OCI-LY7 (cell line): ENCODE results near the gene SNAPC2. TPM values are rescaled to one million over a fixed set of nuclear protein-coding genes. Genes with fewer than 3 reads are reported as not detected.
A peak's percentile ranks its signal among the peaks of the same experiment; 100 is the strongest.

Source experiments
- BruUV-seq: library from RNA; stranded (reverse); fragments of 400-500 nt; replicated peaks from 2 replicates; lab custom pipeline; 2021; lab: Mats Ljungman, UMichigan
- CTCF ChIA-PET: fragments of 300-600 bp; sonication (Branson Sonifier 250); formaldehyde crosslinking; loops from one replicate; lab custom pipeline; 2022; ENCODE audit warnings: antibody characterized with exemption; ENCODE audit not compliant: unreplicated experiment; lab: Charles Lee
- POLR2A ChIA-PET: fragments of 300-600 bp; sonication (Branson Sonifier 250); formaldehyde crosslinking; loops from one replicate; lab custom pipeline; 2022; ENCODE audit warnings: antibody characterized with exemption; lab: Charles Lee
- DNase-seq: peaks from one replicate; pipeline ENCODE4 v3.0.0-alpha.2; 2015; ENCODE audit warnings: low spot score
- H2AFZ ChIP-seq: fragments of 200-600 bp; sonication (generic), shearing (Covaris generic); 2 replicates; pipeline ENCODE4 v1.6.1; 2014; ENCODE audit warnings: mild to moderate bottlenecking, antibody characterized with exemption, low read length, moderate library complexity
- H3K27ac ChIP-seq: fragments of 200-600 bp; sonication (generic); 2 replicates; pipeline ENCODE4 v1.5.1; 2014; ENCODE audit warnings: mixed run types, low read depth, mild to moderate bottlenecking, moderate library complexity, low read length, inconsistent platforms; ENCODE audit not compliant: poor library complexity, severe bottlenecking
- H3K36me3 ChIP-seq: fragments of 200-600 bp; sonication (generic); 2 replicates; pipeline ENCODE4 v1.6.1; 2014; ENCODE audit warnings: mild to moderate bottlenecking, antibody characterized with exemption, low read length, moderate library complexity, mixed read lengths; ENCODE audit not compliant: insufficient read depth
- H3K4me1 ChIP-seq: fragments of 200-600 bp; sonication (generic); 2 replicates; pipeline ENCODE4 v1.5.1; 2014; ENCODE audit warnings: mild to moderate bottlenecking, low read length; ENCODE audit not compliant: insufficient read depth, poor library complexity, severe bottlenecking
- H3K4me2 ChIP-seq: fragments of 200-600 bp; sonication (generic); 2 replicates; pipeline ENCODE4 v1.6.1; 2014; ENCODE audit warnings: mild to moderate bottlenecking, low read length
- H3K4me3 ChIP-seq: fragments of 200-600 bp; sonication (generic); 2 replicates; pipeline ENCODE4 v1.5.1; 2014; ENCODE audit warnings: mild to moderate bottlenecking, low read depth, low read length; ENCODE audit not compliant: poor library complexity, severe bottlenecking
- H3K79me2 ChIP-seq: fragments of 200-600 bp; sonication (generic); 2 replicates; pipeline ENCODE4 v1.6.1; 2016; ENCODE audit warnings: low read depth, mild to moderate bottlenecking, low read length, moderate library complexity, mixed read lengths; ENCODE audit not compliant: insufficient read depth
- H3K9me2 ChIP-seq: fragments of 200-600 bp; sonication (generic); 2 replicates; pipeline ENCODE4 v1.6.1; 2016; ENCODE audit warnings: mild to moderate bottlenecking, low read length, mixed read lengths; ENCODE audit not compliant: insufficient read depth
- H3K9me3 ChIP-seq: fragments of 200-600 bp; sonication (generic); 2 replicates; pipeline ENCODE4 v1.6.1; 2014; ENCODE audit warnings: mild to moderate bottlenecking, mixed run types, low read length, mixed read lengths
- H4K20me1 ChIP-seq: fragments of 200-600 bp; sonication (generic); 2 replicates; pipeline ENCODE4 v1.6.1; 2014; ENCODE audit warnings: mild to moderate bottlenecking, antibody characterized with exemption, low read length, moderate library complexity, mixed read lengths; ENCODE audit not compliant: insufficient read depth
- CTCF ChIP-seq: fragments of 200-600 bp; sonication (generic); conservative IDR thresholded peaks from 2 replicates; pipeline ENCODE4 v1.5.1; 2014; ENCODE audit warnings: mild to moderate bottlenecking, antibody characterized with exemption, low read length, moderate library complexity, mixed read lengths
- EZH2phosphoT487 ChIP-seq: fragments of 200-600 bp; sonication (generic); IDR thresholded peaks from 2 replicates; pipeline ENCODE4 v1.6.1; 2018; ENCODE audit warnings: low read depth, borderline replicate concordance, mild to moderate bottlenecking, mixed run types, antibody characterized with exemption, low read length, moderate library complexity, mixed read lengths
- intact Hi-C: fragments of 100-400 bp; cut with micrococcal nuclease; formaldehyde crosslinking; loops from one replicate; pipeline ENCODE4 v1.10.0; 2022; ENCODE audit not compliant: unreplicated experiment
- total RNA-seq, 2 experiments: library from RNA; depleted of rRNA in 1 of 2; stranded (reverse); fragments of >200 nt in 1 of 2; shearing (Covaris generic) in 1 of 2; gene quantifications; 2 replicates each; pipeline ENCODE4 v1.2.3, GENCODE V29; 2014 to 2022

Gene SNAPC2
- total RNA-seq, 2 experiments from 2014 or later = 4.9 to 8.2 TPM

- no peak overlapping the region for H3K4me2 ChIP-seq
- intact Hi-C loops = loop anchor here (5.0 kb wide), 3 partner anchors 89 to 326 kb away; no protein-coding TSS in a partner anchor
- POLR2A ChIA-PET = no interaction called here
- no peak overlapping the region for H2AFZ ChIP-seq
- H3K9me2 ChIP-seq = no peaks in the 10 kb centered on the region
- CTCF ChIA-PET = no interaction called here
- H3K79me2 ChIP-seq = peaks cover 40% of the 10 kb centered on the region
- H4K20me1 ChIP-seq = 0 out of 2 replicates have a peak, but pooled peaks cover 5% of the 10 kb centered on the region
- peaks cover 18% of the 10 kb centered on the region for H3K4me1 ChIP-seq
- peaks cover 56% of the 10 kb centered on the region for H3K36me3 ChIP-seq
- no peak overlapping the region for H3K27ac ChIP-seq
- DNase-seq = no peak
- no peaks in the 10 kb centered on the region for H3K9me3 ChIP-seq
- H3K4me3 ChIP-seq = no peak overlapping the region
- TF ChIP-seq CTCF (no peak), EZH2phosphoT487 (no peak)
- no TSS peak for BruUV-seq
These were observed 20.7 kb downstream of the SNAPC2 start for GRCh38 chr19:7940841-7941240.

- peak overlapping the region; percentile 77 for H3K4me2 ChIP-seq
- TF ChIP-seq EZH2phosphoT487 = no peak
- TF ChIP-seq CTCF = no peak
- peaks cover 44% of the 10 kb centered on the region for H3K36me3 ChIP-seq
- no peaks in the 10 kb centered on the region for H3K9me2 ChIP-seq
- POLR2A ChIA-PET = interaction anchor here (2.8 kb wide), 1 partner anchor 21 kb away, joined by 12 read pairs; the partner anchor contains the start of gene SNAPC2
- BruUV-seq = TSS peak; percentile 51
- H3K79me2 ChIP-seq = peaks cover 40% of the 10 kb centered on the region
- no peak overlapping the region for H3K27ac ChIP-seq
- CTCF ChIA-PET = no interaction called here
- H3K9me3 ChIP-seq = no peaks in the 10 kb centered on the region
- H4K20me1 ChIP-seq = 0 out of 2 replicates have a peak, but pooled peaks cover 5% of the 10 kb centered on the region
- no peak overlapping the region for H2AFZ ChIP-seq
- no peak for DNase-seq
- peak overlapping the region; percentile 94 for H3K4me3 ChIP-seq
- intact Hi-C loops = loop anchor here (2.0 to 5.0 kb wide), 5 partner anchors 21 to 325 kb away; partner anchors contain the start of genes ELAVL1 and SNAPC2
- H3K4me1 ChIP-seq = peaks cover 18% of the 10 kb centered on the region
These were observed 21.9 kb downstream of the SNAPC2 start for GRCh38 chr19:7941895-7942596.
